Kidney glomerular epithelial cell (primary cell): ENCODE data around the gene LINGO4.

ENCODE experiments used
- DNase-seq: peaks from one replicate; lab custom pipeline; 2025; lab: John Stamatoyannopoulos, UW

LINGO4 gene

DNA sequence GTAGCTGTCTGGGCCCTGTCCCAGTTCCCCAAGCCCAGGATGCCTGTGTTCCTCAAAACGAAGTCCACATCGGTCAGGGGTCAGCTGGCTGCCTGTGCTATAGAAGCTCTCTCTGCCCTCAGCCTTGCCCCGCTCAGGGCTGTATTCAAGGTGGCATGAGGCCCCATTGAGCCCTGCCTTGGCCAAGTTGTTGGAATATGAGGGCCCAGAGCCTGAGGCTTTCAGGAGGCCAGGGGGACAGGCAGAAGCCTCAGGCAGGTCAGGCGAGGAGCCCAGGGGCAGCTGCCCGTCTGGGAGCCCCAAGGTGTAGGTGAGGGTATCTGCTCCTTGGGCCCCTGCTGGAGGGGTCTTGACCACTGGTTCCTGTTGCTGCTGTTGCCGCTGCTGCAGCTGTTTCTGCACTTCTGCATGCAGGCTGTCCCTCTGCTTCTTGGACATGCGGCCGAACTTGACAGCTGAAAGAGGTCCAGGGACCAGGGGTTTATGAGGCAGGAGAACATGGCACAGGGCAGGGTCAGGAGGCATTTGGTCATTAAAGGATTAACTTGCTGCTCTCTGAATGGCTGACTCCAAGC is 9.8 kb upstream of the LINGO4 start:
- DNase-seq, result no peak

DNA sequence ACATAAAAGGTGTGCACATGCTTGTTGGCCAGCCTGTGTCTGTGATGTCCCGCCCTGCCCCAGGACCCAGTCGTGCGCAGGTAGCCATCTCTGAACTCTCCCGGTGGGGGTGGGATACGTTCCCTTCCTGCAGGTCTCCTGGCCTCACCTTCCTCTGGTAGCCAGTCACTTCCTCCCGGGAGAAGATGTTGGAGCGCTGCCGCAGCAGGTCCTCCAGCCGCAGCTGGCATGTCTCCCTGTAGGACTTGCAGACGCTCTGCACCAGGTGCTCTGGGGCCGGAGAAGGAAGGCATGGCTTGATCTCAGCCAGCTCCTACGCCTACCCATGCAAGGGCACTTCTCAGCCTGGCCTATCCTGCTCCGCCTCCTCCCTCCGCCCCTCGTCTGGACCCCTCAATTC is 9.2 kb upstream of the LINGO4 start:
- DNase-seq, result no peak

GRCh38 chr1:151813271-151813977 is 8.2 kb upstream of the LINGO4 start:
- no peak for DNase-seq

- DNase-seq, result no peak
Observed at GRCh38 chr1:151811181-151811580, 6.0 kb upstream of the LINGO4 start.

DNA sequence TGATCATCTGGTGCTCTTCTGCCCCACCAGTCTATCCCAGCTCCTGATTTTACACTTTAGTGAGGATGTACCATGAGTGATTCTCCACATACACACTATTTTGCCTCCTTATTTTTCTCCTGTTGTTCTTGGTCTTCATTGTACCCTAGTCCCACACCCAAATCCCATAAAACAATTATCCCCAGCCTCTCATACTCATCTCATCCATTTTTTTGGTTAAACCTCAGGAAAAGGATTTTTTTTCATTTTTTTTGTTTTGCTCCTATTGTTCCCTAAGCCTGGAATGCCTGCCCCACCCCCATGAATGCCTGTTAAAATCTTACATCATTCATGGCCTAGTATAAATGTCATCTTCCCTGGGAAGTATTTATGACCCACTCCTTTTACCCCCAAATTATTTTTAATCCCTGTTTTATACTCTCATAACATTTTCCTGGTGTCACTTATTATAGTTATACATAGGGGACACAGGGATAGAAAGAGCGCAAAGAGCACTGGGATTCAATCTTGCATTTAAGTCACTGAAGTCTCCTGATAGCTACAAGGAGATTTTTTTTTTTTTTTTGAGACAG is 4.9 kb upstream of the LINGO4 start:
- DNase-seq, result no peak

GRCh38 chr1:151809290-151809984 is 4.2 kb upstream of the LINGO4 start:
- DNase-seq, result no peak

- DNase-seq, result no peak
Observed at GRCh38 chr1:151807766-151808165, 2.5 kb upstream of the LINGO4 start.

GRCh38 chr1:151807131-151807530 is 1.9 kb upstream of the LINGO4 start:
- no peak for DNase-seq

- no peak for DNase-seq
Observed at GRCh38 chr1:151806170-151806569, 951 bp upstream of the LINGO4 start.

- no peak for DNase-seq
Observed at GRCh38 chr1:151803915-151804314, 1.3 kb downstream of the LINGO4 start.

- no peak for DNase-seq
Observed at GRCh38 chr1:151803164-151803563, 2.1 kb downstream of the LINGO4 start.

- DNase-seq, result no peak
Observed at GRCh38 chr1:151802372-151802771, 2.8 kb downstream of the LINGO4 start.

GRCh38 chr1:151801846-151802245 is 3.4 kb downstream of the LINGO4 start:
- DNase-seq, result no peak

GRCh38 chr1:151801310-151801820 is 3.9 kb downstream of the LINGO4 start:
- no peak for DNase-seq

GRCh38 chr1:151800830-151801229 is 4.4 kb downstream of the LINGO4 start:
- DNase-seq, result no peak

DNA sequence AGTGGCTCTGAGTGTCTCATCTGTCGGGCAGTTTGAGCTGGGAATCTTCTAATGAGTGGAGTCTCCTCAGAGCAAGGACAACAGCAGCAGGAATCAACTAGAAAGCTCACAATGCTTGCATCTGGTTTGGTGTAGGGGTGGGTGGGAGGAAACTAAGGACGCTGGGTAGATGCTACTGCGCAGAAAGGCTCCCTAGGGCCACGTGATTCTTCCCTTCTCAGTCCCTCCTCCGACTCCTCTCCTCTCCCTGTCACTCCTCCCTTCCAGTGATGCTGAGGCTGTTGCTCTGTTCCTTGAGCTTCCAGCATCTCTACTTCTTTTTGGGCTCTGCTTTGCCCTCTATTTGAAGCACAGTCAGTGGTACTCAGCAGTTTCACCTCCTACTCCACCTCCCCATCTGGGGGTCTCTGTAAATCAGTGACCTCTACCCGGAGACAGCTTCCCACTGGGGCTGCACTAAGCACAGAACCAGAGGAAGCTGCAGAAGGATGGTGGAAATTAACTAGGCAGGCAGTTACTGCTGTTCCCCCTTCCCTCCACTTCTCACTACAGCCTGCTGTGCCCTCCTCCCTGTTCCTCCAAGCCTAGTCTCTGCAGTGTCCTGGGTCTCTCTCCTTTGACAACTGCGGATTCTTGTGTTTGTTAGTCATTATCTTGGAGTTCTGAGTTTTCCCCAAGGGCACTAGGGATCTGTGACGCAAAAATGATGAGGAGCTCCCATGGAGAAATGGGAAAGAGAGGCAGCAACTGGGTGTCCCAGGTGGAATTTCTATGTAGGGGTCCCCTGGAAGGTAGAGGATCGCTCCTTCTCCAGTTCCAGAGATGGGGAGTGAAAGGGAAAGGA is 5.8 kb downstream of the LINGO4 start:
- DNase-seq, result no peak

GRCh38 chr1:151798571-151798970 is 6.6 kb downstream of the LINGO4 start:
- no peak for DNase-seq

DNA sequence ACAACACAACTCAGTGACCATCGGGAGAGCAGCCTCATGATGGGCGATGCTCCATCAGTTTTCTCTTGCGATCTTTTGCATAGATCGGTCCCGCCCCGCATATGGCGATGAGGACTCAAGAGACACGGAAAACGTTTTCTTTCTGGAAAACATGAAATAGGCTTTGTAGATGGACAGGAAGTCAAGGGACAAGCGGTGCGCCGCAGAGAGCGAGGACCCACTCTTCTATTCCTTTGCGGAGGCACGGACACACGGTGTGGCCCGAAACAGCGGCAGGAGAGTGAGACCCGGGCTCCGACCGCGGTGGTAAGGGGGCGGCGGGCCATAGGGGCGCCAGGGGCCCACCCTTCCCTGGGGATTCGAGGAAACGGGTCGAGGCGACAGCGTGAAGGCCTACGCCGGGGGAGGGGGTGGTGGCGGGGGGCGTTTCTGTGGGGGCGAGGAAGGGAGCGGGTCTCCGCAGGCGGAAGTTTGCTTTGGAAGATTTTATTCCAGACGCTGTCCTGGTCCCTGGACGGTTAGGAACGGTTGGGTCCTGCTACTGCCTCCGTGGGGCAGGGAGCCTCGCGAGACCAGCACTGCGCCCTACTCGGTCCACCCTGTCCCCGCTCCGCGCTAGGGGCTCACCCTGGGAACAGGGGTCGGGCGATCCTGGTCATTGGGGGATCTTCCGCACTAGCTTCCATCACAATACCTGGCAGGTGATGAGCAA is 14.1 kb downstream of the LINGO4 start:
- DNase-seq, result no peak

GRCh38 chr1:151790071-151790939 is 14.9 kb downstream of the LINGO4 start, which contains the start of gene TDRKH:
Gene TDRKH, minus strand, starts transcription at chr1:151790500. Its CDS starts 7,478 bp downstream, at chr1:151783022.
- DNase-seq, result peak; percentile 100

- DNase-seq, result no peak
Observed at GRCh38 chr1:151787689-151788088, 17.5 kb downstream of the LINGO4 start.
